ENCODE measurements around the gene TRIM63.

GRCh38 chr1:26110731-26111529 is 43.5 kb upstream of the TRIM63 start:
- TF ChIP-seq CTCF (IDR thresholded peaks at IDR 0.05): peak in 2 of 6 experiments; percentile 5 to 16
- peak in 2 of 4 donors; percentile 10 to 28 for TF ChIP-seq POLR2A (IDR thresholded peaks at IDR 0.05)
- peak; percentile 18 to 49 for TF ChIP-seq POLR2AphosphoS5 (IDR thresholded peaks at IDR 0.05)
- TF ChIP-seq EP300 (IDR thresholded peaks at IDR 0.05): no peak

All from upper lobe of left lung (tissue), 4 donors.